ENCODE measurements around the gene SDC1.

Gene SDC1

GRCh38 chr2:20188201-20188600 is 36.7 kb downstream of the SDC1 start:
- Histone ChIP-seq H3K36me3 (ENCODE audit: control insufficient read depth, insufficient read depth, low read length) (no peaks in the 10 kb centered on the region), H3K4me2 (ENCODE audit: low read length) (no peak overlapping the region), H3K79me2 (no peaks in the 10 kb centered on the region), H3K4me1 (no peaks in the 10 kb centered on the region), H3K9me3 (ENCODE audit: control insufficient read depth, low read length) (no peaks in the 10 kb centered on the region), H2AFZ (no peak overlapping the region), H3K4me3 (ENCODE audit: low read depth, low read length) (no peak overlapping the region), H3K27ac (no peak overlapping the region), H3K9ac (no peak overlapping the region), H3K27me3 (ENCODE audit: control insufficient read depth, insufficient read depth, low read length) (no peaks in the 10 kb centered on the region)
- TF ChIP-seq CTCF (IDR thresholded peaks at IDR 0.05), result no peak

- H3K36me3 ChIP-seq (ENCODE audit: control insufficient read depth, insufficient read depth, low read length), result no peaks in the 10 kb centered on the region
- H3K27ac ChIP-seq, result no peak overlapping the region
- H3K4me3 ChIP-seq (ENCODE audit: low read depth, low read length), result no peak overlapping the region
- H3K27me3 ChIP-seq (ENCODE audit: control insufficient read depth, insufficient read depth, low read length), result no peaks in the 10 kb centered on the region
- H3K9ac ChIP-seq, result no peak overlapping the region
- no peaks in the 10 kb centered on the region for H3K9me3 ChIP-seq (ENCODE audit: control insufficient read depth, low read length)
- no peak for TF ChIP-seq CTCF (IDR thresholded peaks at IDR 0.05)
- no peaks in the 10 kb centered on the region for H3K4me1 ChIP-seq
- H3K4me2 ChIP-seq (ENCODE audit: low read length), result no peak overlapping the region
- H2AFZ ChIP-seq, result no peak overlapping the region
- H3K79me2 ChIP-seq, result no peaks in the 10 kb centered on the region
Observed at GRCh38 chr2:20187331-20187730, 37.6 kb downstream of the SDC1 start.

GRCh38 chr2:20186855-20187187 is 38.1 kb downstream of the SDC1 start:
- no peaks in the 10 kb centered on the region for H3K36me3 ChIP-seq (ENCODE audit: control insufficient read depth, insufficient read depth, low read length)
- no peaks in the 10 kb centered on the region for H3K9me3 ChIP-seq (ENCODE audit: control insufficient read depth, low read length)
- no peak overlapping the region for H3K4me2 ChIP-seq (ENCODE audit: low read length)
- no peak overlapping the region for H3K9ac ChIP-seq
- H2AFZ ChIP-seq, result no peak overlapping the region
- no peak for TF ChIP-seq CTCF (IDR thresholded peaks at IDR 0.05)
- H3K79me2 ChIP-seq, result no peaks in the 10 kb centered on the region
- no peak overlapping the region for H3K27ac ChIP-seq
- no peaks in the 10 kb centered on the region for H3K27me3 ChIP-seq (ENCODE audit: control insufficient read depth, insufficient read depth, low read length)
- H3K4me3 ChIP-seq (ENCODE audit: low read depth, low read length), result no peak overlapping the region
- H3K4me1 ChIP-seq, result no peaks in the 10 kb centered on the region

GRCh38 chr2:20186078-20186854 is 38.7 kb downstream of the SDC1 start:
- Histone ChIP-seq H3K9ac (no peak overlapping the region), H2AFZ (no peak overlapping the region), H3K4me3 (ENCODE audit: low read depth, low read length) (no peak overlapping the region), H3K4me2 (ENCODE audit: low read length) (no peak overlapping the region), H3K27me3 (ENCODE audit: control insufficient read depth, insufficient read depth, low read length) (no peaks in the 10 kb centered on the region), H3K4me1 (no peaks in the 10 kb centered on the region), H3K36me3 (ENCODE audit: control insufficient read depth, insufficient read depth, low read length) (no peaks in the 10 kb centered on the region), H3K9me3 (ENCODE audit: control insufficient read depth, low read length) (no peaks in the 10 kb centered on the region), H3K79me2 (no peaks in the 10 kb centered on the region), H3K27ac (no peak overlapping the region)
- TF ChIP-seq CTCF (IDR thresholded peaks at IDR 0.05), result no peak

All from parathyroid adenoma (tissue), 2 donors.